LNCAP (cell line): ENCODE results near the gene SHISAL1.

Experiments
- CTCF ChIP-seq: fragments of 450-650 bp; IDR thresholded peaks from 2 replicates; pipeline ENCODE4 v1.5.1; 2017; ENCODE audit warnings: mild to moderate bottlenecking

The SHISAL1 gene

DNA sequence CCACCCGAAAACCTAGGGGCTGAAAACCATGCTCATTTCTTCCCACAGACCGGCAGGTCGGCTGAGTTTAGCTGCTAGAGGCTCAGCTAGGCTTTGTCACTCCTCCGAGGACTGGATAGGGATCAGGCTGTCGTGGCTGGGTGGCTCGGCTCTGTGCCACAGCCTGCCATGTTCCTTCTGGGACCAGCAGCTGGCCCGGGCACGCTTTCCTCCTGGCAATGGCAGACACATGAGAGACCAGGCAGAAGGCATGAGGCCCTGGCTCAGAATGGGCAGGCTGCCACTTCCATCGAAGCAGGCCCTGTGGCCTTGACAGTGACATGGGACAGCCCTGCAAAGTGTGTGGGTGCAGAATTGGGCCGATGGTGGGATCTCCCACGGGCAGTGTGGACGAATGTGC, 111.1 kb downstream of the SHISAL1 start:
- no peak for TF ChIP-seq CTCF

DNA sequence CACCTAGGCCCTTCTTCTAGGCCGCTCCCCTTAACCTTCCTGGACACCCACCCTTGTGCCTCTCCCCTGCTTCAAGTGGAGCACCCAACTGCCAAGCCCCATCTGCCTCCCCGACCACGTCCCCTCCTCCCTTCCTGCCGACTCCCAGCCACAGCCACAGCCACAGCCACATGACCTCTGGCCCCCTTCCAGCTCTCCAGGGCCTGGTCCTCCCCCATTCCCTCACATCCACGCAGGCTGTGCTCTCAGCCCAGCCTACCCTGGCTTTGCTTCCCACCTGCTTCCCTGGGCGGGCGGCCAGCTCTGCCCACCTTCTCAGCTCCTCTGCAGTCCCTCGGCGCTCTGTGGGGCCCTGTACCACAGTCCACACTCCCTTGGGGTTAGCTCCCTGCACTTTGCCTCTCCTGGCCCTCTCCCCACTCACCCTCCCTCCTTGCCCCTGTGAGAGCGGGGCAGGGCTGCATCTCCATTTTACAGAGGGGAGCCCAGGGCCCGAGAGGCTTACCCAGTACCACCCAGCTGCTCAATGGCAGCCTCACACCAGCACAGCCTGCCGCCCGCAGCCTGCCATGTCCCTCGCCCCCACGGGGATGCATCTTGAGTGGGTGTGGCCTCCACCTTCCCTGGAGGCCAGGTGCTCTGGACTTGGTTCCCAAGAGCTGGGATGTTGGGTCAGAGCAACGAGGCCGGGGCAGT, 111.7 kb downstream of the SHISAL1 start:
- no peak for TF ChIP-seq CTCF

DNA sequence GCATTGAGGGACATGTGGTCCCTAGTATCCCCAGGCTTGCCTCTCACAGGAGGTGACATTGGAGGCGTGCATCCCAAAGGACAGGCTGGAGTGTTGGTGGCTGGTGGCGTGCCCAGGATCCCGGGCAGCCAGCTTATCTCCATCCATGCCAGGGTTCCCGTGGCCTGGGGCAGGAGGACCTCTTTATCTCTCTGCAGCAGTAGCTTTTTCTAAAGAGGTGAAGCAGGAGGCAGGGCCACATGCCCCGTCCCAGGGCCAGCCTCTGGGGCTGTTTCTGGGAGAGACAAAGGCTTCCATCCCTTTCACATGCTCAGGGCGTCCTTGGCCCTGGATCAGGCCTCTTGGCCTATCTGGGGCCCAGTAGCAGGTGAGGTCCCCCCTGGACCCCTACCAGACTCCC, 112.3 kb downstream of the SHISAL1 start:
- TF ChIP-seq CTCF, result no peak

DNA sequence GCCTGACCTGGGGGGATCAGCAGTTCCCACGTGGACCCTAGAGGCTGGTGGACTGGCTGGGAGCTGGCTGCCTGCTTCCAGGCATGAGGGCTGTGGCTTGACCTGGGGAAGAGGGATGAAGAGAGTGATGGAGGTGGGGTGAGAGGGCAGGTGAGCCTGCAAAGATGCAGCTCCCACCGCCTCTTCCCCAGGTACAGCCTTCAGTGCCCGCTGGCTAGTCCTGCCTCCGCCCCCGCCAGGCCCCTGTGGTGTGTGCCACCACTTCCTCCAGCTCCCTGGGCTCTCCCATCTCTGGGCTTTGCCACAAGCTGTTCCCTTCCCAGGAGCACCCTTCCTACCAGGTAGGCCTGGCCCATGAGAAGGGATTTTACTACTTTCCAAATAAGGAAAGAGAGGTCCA, 112.9 kb downstream of the SHISAL1 start:
- no peak for TF ChIP-seq CTCF

DNA sequence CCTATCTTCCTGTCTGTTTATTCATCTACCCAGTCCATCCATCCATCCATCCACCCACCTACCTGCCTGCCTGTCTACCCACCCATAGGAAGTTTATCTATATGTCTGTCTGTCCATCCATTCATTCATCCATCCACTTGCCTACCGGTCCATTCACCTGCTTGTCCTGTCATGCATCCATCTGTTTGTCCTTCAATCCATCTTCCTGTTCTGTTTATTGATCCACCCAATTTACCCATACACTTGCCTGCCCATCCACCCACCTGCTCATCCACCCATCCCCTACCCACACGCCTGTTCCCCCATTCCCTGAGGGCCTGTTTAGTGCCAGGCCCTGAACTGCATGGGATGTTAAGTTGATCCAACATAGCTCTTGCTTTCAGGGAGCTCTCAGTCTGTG, 113.6 kb downstream of the SHISAL1 start:
- TF ChIP-seq CTCF, result no peak

- TF ChIP-seq CTCF, result no peak
These were observed 115.5 kb downstream of the SHISAL1 start for GRCh38 chr22:44197271-44197670.

GRCh38 chr22:44196731-44197131, 116.0 kb downstream of the SHISAL1 start:
- TF ChIP-seq CTCF, result no peak

- no peak for TF ChIP-seq CTCF
These were observed 116.5 kb downstream of the SHISAL1 start for GRCh38 chr22:44196241-44196640.
